ENCODE results near the gene FBXO38.

The FBXO38 gene

DNA sequence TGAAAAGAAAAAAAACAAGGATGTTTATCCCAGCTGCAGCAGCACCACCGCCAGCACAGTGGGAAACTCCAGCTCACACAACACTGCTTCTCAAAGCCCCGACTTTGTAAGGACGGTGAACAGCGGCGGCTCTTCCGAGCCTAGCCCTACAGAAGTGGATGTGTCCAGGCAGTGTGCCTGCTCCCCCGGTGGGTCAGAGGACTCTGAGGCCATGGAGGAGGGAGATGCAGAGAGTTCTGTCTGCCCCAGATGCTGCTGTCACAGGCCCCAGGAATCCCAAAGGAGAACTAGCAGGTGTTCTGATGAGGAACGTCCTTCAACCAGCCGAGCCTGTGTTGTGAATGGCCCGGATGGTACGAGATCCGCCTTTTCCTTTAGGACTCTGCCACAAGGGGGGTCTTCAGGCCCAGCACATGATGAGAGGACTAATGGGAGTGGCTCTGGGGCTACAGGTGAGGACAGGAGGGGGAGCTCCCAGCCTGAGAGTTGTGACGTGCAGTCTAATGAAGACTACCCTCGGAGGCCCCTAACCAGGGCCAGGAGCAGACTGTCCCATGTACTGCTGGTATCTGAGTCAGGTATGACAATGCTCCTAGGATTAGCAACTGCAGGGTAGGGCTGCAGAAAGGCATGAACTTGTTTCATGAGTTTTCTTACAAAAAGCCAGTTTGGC is 43.7 kb downstream of the FBXO38 start:
- no peak overlapping the region for H3K27ac ChIP-seq
- TF ChIP-seq, protein P1, sequence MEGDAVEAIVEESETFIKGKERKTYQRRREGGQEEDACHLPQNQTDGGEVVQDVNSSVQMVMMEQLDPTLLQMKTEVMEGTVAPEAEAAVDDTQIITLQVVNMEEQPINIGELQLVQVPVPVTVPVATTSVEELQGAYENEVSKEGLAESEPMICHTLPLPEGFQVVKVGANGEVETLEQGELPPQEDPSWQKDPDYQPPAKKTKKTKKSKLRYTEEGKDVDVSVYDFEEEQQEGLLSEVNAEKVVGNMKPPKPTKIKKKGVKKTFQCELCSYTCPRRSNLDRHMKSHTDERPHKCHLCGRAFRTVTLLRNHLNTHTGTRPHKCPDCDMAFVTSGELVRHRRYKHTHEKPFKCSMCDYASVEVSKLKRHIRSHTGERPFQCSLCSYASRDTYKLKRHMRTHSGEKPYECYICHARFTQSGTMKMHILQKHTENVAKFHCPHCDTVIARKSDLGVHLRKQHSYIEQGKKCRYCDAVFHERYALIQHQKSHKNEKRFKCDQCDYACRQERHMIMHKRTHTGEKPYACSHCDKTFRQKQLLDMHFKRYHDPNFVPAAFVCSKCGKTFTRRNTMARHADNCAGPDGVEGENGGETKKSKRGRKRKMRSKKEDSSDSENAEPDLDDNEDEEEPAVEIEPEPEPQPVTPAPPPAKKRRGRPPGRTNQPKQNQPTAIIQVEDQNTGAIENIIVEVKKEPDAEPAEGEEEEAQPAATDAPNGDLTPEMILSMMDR (conservative IDR thresholded peaks at IDR 0.05), result no peak
- TF ChIP-seq ZFX (IDR thresholded peaks at IDR 0.05), result no peak

DNA sequence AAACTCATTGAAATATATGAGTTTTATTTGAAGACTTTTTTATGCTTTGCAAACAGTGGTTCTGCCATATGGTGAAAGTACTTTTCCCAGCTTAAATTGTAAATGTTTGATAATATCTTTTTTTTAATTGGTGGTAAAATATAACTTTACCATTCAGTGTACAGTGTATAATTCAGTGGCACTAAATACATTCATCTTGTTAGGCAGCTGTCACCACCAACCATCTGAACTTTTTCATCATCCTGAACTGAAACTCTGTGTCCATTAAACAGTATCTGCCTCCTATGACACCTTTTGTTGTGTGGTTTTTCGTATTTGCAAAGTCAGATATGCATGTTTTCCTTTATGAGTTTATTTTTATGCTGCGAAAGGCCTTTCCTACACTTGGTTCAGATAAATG is 45.1 kb downstream of the FBXO38 start:
- no peak overlapping the region for H3K27ac ChIP-seq
- TF ChIP-seq, protein P1 (conservative IDR thresholded peaks at IDR 0.05), result no peak
- TF ChIP-seq ZFX (IDR thresholded peaks at IDR 0.05), result no peak

DNA sequence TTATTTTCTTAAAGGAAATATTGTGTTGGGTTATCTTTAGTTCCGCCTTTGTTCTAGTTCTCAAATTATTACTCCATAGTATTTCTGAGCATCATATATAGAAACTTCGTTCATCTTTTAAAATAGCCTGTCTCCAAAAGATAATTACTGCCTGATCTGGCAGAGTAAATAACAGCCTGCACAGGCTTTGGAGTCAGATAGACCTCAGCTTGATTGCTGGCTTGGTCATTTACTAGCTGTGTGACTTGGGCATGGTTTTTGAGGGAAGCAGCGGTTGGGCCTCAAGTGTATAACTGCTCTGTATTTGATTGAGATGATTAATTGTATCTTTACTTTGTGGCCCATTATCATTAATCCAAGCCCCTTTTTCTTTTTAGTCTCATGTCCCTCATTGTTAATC is 50.1 kb downstream of the FBXO38 start:
- TF ChIP-seq ZFX (IDR thresholded peaks at IDR 0.05), result no peak
- TF ChIP-seq, protein P1 (conservative IDR thresholded peaks at IDR 0.05), result no peak

DNA sequence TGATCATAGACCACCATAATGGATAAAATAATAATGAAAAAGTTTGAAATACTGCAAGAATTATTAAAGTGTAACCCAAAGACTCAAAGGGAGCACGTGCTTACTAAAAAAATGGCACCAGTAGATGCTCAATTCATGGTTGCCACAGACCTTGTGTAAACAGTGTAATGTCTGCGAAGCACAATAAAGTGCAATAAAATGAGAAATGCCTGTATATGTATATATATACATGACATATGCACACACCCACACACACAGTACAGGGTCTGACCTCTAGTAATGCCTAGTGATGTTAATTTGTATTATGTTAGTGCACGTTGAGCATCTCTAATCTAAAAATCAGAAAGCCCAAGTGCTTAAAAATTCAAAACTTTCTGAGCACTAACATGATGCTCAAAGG is 52.3 kb downstream of the FBXO38 start:
- TF ChIP-seq, protein P1 (conservative IDR thresholded peaks at IDR 0.05), result no peak
- no peak for TF ChIP-seq ZFX (IDR thresholded peaks at IDR 0.05)
- no peak overlapping the region for H3K27ac ChIP-seq

More for the DNA sequence above, 50.1 kb downstream of the FBXO38 start:
- no peak overlapping the region for H3K27ac ChIP-seq

DNA sequence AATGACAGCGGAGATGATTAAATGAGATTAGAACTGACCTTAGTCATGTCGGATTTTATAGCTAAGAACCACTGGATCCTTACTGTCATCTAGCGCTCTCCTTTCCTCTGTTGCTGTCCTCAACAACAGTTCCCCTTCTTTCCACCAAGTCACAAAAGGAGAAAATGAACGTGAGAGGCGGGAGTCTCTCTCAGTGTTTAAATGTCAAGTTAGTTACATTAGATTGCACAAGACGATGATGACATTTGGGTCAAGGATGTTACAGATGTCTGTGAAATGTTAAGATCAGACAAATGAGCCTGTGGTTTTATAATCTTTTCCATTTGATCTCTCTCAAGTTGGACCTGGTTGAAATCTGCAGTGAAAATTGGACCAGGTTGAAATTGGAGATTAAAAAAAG is 53.5 kb downstream of the FBXO38 start:
- H3K27ac ChIP-seq, result no peak overlapping the region
- no peak for TF ChIP-seq ZFX (IDR thresholded peaks at IDR 0.05)
- TF ChIP-seq, protein P1 (conservative IDR thresholded peaks at IDR 0.05), result no peak

DNA sequence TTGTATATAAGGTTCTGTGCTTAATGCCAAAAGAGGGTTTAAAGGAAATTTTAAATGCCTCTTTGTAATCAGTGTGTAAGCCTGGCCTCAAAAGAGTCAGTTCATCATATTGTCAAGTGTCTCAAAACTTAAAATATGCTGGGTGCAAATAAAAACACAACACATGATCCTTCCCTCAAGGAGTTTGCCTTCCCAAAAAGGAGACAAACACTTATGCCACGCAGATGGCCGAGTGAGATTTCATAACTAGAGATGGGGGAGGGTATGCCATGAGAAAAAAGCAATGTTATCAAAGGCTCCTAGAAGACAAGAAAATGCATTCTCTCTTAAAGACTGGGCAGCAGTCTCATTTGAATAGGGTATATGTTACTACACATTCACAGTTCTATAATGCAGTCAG is 55.2 kb downstream of the FBXO38 start:
- no peak overlapping the region for H3K27ac ChIP-seq
- TF ChIP-seq, protein P1 (conservative IDR thresholded peaks at IDR 0.05), result no peak
- TF ChIP-seq ZFX (IDR thresholded peaks at IDR 0.05), result no peak

DNA sequence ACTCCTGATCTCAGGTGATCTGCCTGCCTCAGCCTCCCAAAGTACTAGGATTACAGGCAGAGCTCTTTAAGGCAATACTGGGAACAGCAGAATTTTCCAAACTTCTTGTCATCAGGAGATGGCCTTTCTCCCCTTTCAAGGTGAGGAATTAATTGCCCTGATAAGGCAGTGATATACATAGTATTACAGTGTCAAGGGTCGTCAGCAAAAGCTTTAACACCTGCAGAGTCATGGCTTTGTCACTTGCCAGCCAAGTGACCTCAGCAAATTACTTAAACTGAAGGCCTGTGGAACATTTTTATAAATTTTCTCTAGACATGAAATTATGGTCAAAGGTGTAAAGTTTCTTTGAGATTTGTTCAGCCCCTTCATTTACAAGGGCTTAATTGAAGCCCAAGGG is 59.5 kb downstream of the FBXO38 start:
- TF ChIP-seq ZFX (IDR thresholded peaks at IDR 0.05), result no peak
- TF ChIP-seq, protein P1 (conservative IDR thresholded peaks at IDR 0.05), result no peak
- no peak overlapping the region for H3K27ac ChIP-seq
